WTC11 (cell line): ENCODE results near the gene ITPR2. TPM values are rescaled to one million over a fixed set of nuclear protein-coding genes. Genes with fewer than 3 reads are reported as not detected.

Experiments used
- ATAC-seq: fragments of 200-7000 bp; cut with Tn5 transposase; 2 replicates; pipeline ENCODE4 v1.10.0; 2021; ENCODE audit warnings: mild to moderate bottlenecking, moderate library complexity
- CTCF ChIA-PET: fragments of 300-600 bp; sonication (Branson Sonifier 250); formaldehyde crosslinking; loops from one replicate; lab custom pipeline; 2021; ENCODE audit warnings: antibody characterized with exemption; lab: Charles Lee
- POLR2A ChIA-PET: fragments of 350-600 bp; sonication (Branson Sonifier 250); formaldehyde crosslinking; loops from one replicate; lab custom pipeline; 2021; ENCODE audit warnings: antibody characterized with exemption; lab: Charles Lee
- DNase-seq: peaks from one replicate; pipeline ENCODE4 v3.0.0; 2021; ENCODE audit warnings: low spot score
- H3K27ac Mint-ChIP-seq: 2 replicates; pipeline ENCODE4 v1.8.0; 2021; ENCODE audit warnings: mixed read lengths
- H3K27me3 Mint-ChIP-seq: 2 replicates; pipeline ENCODE4 v1.8.0; 2021; ENCODE audit warnings: low read depth, mild to moderate bottlenecking, moderate library complexity, mixed read lengths
- H3K36me3 Mint-ChIP-seq: 2 replicates; pipeline ENCODE4 v1.8.0; 2021; ENCODE audit warnings: mixed read lengths
- H3K4me1 Mint-ChIP-seq: 2 replicates; pipeline ENCODE4 v1.8.0; 2022; ENCODE audit warnings: mixed read lengths
- H3K4me3 Mint-ChIP-seq: 2 replicates; pipeline ENCODE4 v1.8.0; 2021; ENCODE audit warnings: mild to moderate bottlenecking, moderate library complexity, mixed read lengths
- H3K9me3 Mint-ChIP-seq: 2 replicates; pipeline ENCODE4 v1.8.0; 2021; ENCODE audit warnings: mixed read lengths
- ATF1 ChIP-seq: sonication (generic); formaldehyde crosslinking; IDR thresholded peaks from 2 replicates; pipeline ENCODE4 v1.8.1; 2023; ENCODE audit warnings: mild to moderate bottlenecking, moderate library complexity, missing genetic modification reagents
- EMX1 ChIP-seq: fragments of 250-450 bp; sonication (Bioruptor Pico); IDR thresholded peaks from 2 replicates; pipeline ENCODE4 v1.8.0; 2021; ENCODE audit warnings: mild to moderate bottlenecking
- ETV6 ChIP-seq: sonication (generic); formaldehyde crosslinking; IDR thresholded peaks from 2 replicates; pipeline ENCODE4 v1.8.1; 2022; ENCODE audit warnings: mild to moderate bottlenecking, missing genetic modification reagents
- GTF2I ChIP-seq: fragments of 250-450 bp; sonication (Bioruptor Pico); conservative IDR thresholded peaks from 2 replicates; pipeline ENCODE4 v1.4.0; 2021; ENCODE audit warnings: mild to moderate bottlenecking
- KAT7 ChIP-seq: sonication (generic); formaldehyde crosslinking; IDR thresholded peaks from 2 replicates; pipeline ENCODE4 v1.8.1; 2023; ENCODE audit warnings: missing genetic modification reagents, mild to moderate bottlenecking, borderline replicate concordance
- MXD4 ChIP-seq: fragments of 250-450 bp; sonication (Bioruptor Pico); IDR thresholded peaks from 2 replicates; pipeline ENCODE4 v1.8.0; 2021; ENCODE audit warnings: mild to moderate bottlenecking, moderate library complexity, borderline replicate concordance
- NFE2L1 ChIP-seq: sonication (generic); formaldehyde crosslinking; IDR thresholded peaks from 2 replicates; pipeline ENCODE4 v1.8.1; 2023; ENCODE audit warnings: missing genetic modification reagents
- NR2C2 ChIP-seq: sonication (generic); formaldehyde crosslinking; IDR thresholded peaks from 2 replicates; pipeline ENCODE4 v1.8.0; 2022; ENCODE audit warnings: mild to moderate bottlenecking, missing genetic modification reagents
- NR3C1 ChIP-seq: sonication (generic); formaldehyde crosslinking; conservative IDR thresholded peaks from 2 replicates; pipeline ENCODE4 v1.8.1; 2023; ENCODE audit warnings: low read depth, mild to moderate bottlenecking, missing genetic modification reagents
- TEAD4 ChIP-seq: sonication (generic); formaldehyde crosslinking; IDR thresholded peaks from 2 replicates; pipeline ENCODE4 v1.8.0; 2022; ENCODE audit warnings: mild to moderate bottlenecking, missing genetic modification reagents
- ZNF138 ChIP-seq: sonication (generic); formaldehyde crosslinking; conservative IDR thresholded peaks from 2 replicates; pipeline ENCODE4 v1.8.1; 2022; ENCODE audit warnings: mild to moderate bottlenecking, moderate library complexity, missing genetic modification reagents
- ZNF263 ChIP-seq: sonication (generic); formaldehyde crosslinking; IDR thresholded peaks from 2 replicates; pipeline ENCODE4 v1.8.1; 2022; ENCODE audit warnings: low read depth, mild to moderate bottlenecking, moderate library complexity, missing genetic modification reagents
- ZNF416 ChIP-seq: fragments of 250-450 bp; sonication (Bioruptor Pico); IDR thresholded peaks from 2 replicates; pipeline ENCODE4 v1.9.0; 2021; ENCODE audit warnings: mild to moderate bottlenecking, inconsistent platforms
- total RNA-seq: library from RNA; stranded (reverse); gene quantifications from 3 replicates; pipeline ENCODE4 v1.2.3, GENCODE V29; 2021
- TF ChIP-seq, protein P1 (sequence below): sonication (generic); formaldehyde crosslinking; conservative IDR thresholded peaks from 2 replicates; pipeline ENCODE4 v1.8.1; 2023; ENCODE audit warnings: mild to moderate bottlenecking, low read depth, missing genetic modification reagents, moderate library complexity
- TF ChIP-seq, protein P2 (sequence below): sonication (generic); formaldehyde crosslinking; IDR thresholded peaks from 2 replicates; pipeline ENCODE4 v1.8.0; 2022; ENCODE audit warnings: mild to moderate bottlenecking, missing genetic modification reagents
- TF ChIP-seq, protein P3 (sequence below): fragments of 250-450 bp; sonication (Bioruptor Pico); IDR thresholded peaks from 2 replicates; pipeline ENCODE4 v1.9.0; 2021; ENCODE audit warnings: mild to moderate bottlenecking
- TF ChIP-seq, protein P4 (sequence below): fragments of 250-450 bp; sonication (Bioruptor Pico); IDR thresholded peaks from 2 replicates; pipeline ENCODE4 v1.8.0; 2021; ENCODE audit warnings: mild to moderate bottlenecking
- TF ChIP-seq, protein P5 (sequence below): sonication (generic); formaldehyde crosslinking; IDR thresholded peaks from 2 replicates; pipeline ENCODE4 v1.8.1; 2023; ENCODE audit warnings: mild to moderate bottlenecking, moderate library complexity, missing genetic modification reagents
- TF ChIP-seq, protein P6 (sequence below): fragments of 250-450 bp; sonication (Bioruptor Pico); IDR thresholded peaks from 2 replicates; pipeline ENCODE4 v1.9.0; 2021; ENCODE audit warnings: mild to moderate bottlenecking, borderline replicate concordance

ITPR2 gene
- total RNA-seq, 1 experiment from 2014 or later: 50.7 TPM

DNA sequence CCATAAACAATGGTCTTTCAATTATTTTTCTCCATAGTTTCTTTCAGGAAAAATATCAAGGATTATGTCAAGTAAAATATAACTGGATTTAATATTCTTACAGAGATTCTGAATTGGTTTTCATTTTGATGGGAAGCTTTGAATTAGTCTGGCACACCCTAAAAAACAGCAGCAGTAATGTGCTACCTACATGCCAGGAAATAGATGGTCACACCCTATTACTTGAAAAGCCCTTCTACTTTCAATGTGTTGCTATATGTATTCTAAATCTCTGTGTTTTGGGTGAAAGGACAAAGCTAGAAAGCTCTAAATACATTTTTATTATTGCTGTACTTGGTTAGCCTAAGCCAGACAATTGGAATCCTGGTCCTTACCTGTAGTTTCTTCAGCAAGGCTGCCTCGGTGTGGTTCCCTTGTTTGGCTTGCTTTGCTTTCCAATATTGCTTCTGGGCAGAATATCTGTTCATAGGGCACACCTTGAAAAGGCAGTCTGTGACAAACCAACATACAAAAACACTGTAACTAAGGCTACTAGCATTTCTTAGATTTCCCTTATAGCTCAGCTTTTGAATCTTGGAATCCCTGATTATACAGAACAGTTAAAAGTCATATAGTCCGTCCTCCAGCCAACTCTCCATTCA is 107.6 kb downstream of the ITPR2 start:
- Mint-ChIP-seq H3K9me3 (no peaks in the 10 kb centered on the region), H3K36me3 (0 out of 2 replicates have a peak, but pooled peaks cover 6% of the 10 kb centered on the region), H3K27ac (no peak overlapping the region), H3K4me1 (peaks cover 26% of the 10 kb centered on the region), H3K27me3 (no peaks in the 10 kb centered on the region), H3K4me3 (no peak overlapping the region)
- ATAC-seq: no peak
- CTCF ChIA-PET: no interaction called here
- TF ChIP-seq, protein P1, sequence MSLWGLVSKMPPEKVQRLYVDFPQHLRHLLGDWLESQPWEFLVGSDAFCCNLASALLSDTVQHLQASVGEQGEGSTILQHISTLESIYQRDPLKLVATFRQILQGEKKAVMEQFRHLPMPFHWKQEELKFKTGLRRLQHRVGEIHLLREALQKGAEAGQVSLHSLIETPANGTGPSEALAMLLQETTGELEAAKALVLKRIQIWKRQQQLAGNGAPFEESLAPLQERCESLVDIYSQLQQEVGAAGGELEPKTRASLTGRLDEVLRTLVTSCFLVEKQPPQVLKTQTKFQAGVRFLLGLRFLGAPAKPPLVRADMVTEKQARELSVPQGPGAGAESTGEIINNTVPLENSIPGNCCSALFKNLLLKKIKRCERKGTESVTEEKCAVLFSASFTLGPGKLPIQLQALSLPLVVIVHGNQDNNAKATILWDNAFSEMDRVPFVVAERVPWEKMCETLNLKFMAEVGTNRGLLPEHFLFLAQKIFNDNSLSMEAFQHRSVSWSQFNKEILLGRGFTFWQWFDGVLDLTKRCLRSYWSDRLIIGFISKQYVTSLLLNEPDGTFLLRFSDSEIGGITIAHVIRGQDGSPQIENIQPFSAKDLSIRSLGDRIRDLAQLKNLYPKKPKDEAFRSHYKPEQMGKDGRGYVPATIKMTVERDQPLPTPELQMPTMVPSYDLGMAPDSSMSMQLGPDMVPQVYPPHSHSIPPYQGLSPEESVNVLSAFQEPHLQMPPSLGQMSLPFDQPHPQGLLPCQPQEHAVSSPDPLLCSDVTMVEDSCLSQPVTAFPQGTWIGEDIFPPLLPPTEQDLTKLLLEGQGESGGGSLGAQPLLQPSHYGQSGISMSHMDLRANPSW (CRISPR knock-in tag): no peak
- TF ChIP-seq NR3C1 (CRISPR knock-in tag): no peak
- TF ChIP-seq, protein P2, sequence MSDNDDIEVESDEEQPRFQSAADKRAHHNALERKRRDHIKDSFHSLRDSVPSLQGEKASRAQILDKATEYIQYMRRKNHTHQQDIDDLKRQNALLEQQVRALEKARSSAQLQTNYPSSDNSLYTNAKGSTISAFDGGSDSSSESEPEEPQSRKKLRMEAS (CRISPR knock-in tag): no peak
- TF ChIP-seq, protein P3, sequence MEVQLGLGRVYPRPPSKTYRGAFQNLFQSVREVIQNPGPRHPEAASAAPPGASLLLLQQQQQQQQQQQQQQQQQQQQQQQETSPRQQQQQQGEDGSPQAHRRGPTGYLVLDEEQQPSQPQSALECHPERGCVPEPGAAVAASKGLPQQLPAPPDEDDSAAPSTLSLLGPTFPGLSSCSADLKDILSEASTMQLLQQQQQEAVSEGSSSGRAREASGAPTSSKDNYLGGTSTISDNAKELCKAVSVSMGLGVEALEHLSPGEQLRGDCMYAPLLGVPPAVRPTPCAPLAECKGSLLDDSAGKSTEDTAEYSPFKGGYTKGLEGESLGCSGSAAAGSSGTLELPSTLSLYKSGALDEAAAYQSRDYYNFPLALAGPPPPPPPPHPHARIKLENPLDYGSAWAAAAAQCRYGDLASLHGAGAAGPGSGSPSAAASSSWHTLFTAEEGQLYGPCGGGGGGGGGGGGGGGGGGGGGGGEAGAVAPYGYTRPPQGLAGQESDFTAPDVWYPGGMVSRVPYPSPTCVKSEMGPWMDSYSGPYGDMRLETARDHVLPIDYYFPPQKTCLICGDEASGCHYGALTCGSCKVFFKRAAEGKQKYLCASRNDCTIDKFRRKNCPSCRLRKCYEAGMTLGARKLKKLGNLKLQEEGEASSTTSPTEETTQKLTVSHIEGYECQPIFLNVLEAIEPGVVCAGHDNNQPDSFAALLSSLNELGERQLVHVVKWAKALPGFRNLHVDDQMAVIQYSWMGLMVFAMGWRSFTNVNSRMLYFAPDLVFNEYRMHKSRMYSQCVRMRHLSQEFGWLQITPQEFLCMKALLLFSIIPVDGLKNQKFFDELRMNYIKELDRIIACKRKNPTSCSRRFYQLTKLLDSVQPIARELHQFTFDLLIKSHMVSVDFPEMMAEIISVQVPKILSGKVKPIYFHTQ (CRISPR knock-in tag): no peak
- no peak for TF ChIP-seq ZNF138 (CRISPR knock-in tag)
- TF ChIP-seq EMX1 (CRISPR knock-in tag): no peak
- TF ChIP-seq NR2C2 (CRISPR knock-in tag): no peak
- TF ChIP-seq TEAD4: no peak
- TF ChIP-seq ETV6 (CRISPR knock-in tag): no peak
- TF ChIP-seq, protein P4, sequence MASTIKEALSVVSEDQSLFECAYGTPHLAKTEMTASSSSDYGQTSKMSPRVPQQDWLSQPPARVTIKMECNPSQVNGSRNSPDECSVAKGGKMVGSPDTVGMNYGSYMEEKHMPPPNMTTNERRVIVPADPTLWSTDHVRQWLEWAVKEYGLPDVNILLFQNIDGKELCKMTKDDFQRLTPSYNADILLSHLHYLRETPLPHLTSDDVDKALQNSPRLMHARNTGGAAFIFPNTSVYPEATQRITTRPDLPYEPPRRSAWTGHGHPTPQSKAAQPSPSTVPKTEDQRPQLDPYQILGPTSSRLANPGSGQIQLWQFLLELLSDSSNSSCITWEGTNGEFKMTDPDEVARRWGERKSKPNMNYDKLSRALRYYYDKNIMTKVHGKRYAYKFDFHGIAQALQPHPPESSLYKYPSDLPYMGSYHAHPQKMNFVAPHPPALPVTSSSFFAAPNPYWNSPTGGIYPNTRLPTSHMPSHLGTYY (CRISPR knock-in tag): no peak
- TF ChIP-seq, protein P5, sequence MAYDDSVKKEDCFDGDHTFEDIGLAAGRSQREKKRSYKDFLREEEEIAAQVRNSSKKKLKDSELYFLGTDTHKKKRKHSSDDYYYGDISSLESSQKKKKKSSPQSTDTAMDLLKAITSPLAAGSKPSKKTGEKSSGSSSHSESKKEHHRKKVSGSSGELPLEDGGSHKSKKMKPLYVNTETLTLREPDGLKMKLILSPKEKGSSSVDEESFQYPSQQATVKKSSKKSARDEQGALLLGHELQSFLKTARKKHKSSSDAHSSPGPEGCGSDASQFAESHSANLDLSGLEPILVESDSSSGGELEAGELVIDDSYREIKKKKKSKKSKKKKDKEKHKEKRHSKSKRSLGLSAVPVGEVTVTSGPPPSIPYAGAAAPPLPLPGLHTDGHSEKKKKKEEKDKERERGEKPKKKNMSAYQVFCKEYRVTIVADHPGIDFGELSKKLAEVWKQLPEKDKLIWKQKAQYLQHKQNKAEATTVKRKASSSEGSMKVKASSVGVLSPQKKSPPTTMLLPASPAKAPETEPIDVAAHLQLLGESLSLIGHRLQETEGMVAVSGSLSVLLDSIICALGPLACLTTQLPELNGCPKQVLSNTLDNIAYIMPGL (CRISPR knock-in tag): no peak
- TF ChIP-seq, protein P6, sequence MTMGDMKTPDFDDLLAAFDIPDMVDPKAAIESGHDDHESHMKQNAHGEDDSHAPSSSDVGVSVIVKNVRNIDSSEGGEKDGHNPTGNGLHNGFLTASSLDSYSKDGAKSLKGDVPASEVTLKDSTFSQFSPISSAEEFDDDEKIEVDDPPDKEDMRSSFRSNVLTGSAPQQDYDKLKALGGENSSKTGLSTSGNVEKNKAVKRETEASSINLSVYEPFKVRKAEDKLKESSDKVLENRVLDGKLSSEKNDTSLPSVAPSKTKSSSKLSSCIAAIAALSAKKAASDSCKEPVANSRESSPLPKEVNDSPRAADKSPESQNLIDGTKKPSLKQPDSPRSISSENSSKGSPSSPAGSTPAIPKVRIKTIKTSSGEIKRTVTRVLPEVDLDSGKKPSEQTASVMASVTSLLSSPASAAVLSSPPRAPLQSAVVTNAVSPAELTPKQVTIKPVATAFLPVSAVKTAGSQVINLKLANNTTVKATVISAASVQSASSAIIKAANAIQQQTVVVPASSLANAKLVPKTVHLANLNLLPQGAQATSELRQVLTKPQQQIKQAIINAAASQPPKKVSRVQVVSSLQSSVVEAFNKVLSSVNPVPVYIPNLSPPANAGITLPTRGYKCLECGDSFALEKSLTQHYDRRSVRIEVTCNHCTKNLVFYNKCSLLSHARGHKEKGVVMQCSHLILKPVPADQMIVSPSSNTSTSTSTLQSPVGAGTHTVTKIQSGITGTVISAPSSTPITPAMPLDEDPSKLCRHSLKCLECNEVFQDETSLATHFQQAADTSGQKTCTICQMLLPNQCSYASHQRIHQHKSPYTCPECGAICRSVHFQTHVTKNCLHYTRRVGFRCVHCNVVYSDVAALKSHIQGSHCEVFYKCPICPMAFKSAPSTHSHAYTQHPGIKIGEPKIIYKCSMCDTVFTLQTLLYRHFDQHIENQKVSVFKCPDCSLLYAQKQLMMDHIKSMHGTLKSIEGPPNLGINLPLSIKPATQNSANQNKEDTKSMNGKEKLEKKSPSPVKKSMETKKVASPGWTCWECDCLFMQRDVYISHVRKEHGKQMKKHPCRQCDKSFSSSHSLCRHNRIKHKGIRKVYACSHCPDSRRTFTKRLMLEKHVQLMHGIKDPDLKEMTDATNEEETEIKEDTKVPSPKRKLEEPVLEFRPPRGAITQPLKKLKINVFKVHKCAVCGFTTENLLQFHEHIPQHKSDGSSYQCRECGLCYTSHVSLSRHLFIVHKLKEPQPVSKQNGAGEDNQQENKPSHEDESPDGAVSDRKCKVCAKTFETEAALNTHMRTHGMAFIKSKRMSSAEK: no peak
- TF ChIP-seq MXD4 (CRISPR knock-in tag): no peak
- TF ChIP-seq NFE2L1 (CRISPR knock-in tag): no peak
- no peak for TF ChIP-seq ATF1 (CRISPR knock-in tag)
- TF ChIP-seq GTF2I: no peak
- TF ChIP-seq ZNF263 (CRISPR knock-in tag): no peak
- TF ChIP-seq KAT7 (CRISPR knock-in tag): no peak
- TF ChIP-seq ZNF416 (CRISPR knock-in tag): no peak
- no peak for DNase-seq
- POLR2A ChIA-PET: no interaction called here
